HepG2 (cell line): ENCODE data around the gene ALDH3B2. TPM values are rescaled to one million over a fixed set of nuclear protein-coding genes. Genes with fewer than 3 reads are reported as not detected.

Experiments used
- AHDC1 ChIP-seq: sonication (generic); formaldehyde crosslinking; IDR thresholded peaks from 2 replicates; pipeline ENCODE4 v1.5.1; 2020; ENCODE audit warnings: mild to moderate bottlenecking, missing genetic modification reagents, borderline replicate concordance
- HMG20A ChIP-seq: IDR thresholded peaks from 2 replicates; pipeline ENCODE4 v1.6.1; 2016; ENCODE audit warnings: borderline replicate concordance
- HNRNPLL ChIP-seq: fragments of 200-400 bp; formaldehyde crosslinking; IDR thresholded peaks from 2 replicates; pipeline ENCODE4 v1.6.1; 2017; ENCODE audit warnings: mild to moderate bottlenecking, low read depth, low read length; ENCODE audit not compliant: poor library complexity, severe bottlenecking
- KLF16 ChIP-seq, 2 experiments: sonication (generic) in 1 of 2; formaldehyde crosslinking in 1 of 2; IDR thresholded peaks; 2 replicates each; pipeline versions ENCODE4 v1.6.1 to v1.8.0; 2016 to 2023; ENCODE audit warnings: missing genetic modification reagents in 2 of 2, missing compliant biosample characterization in 1 of 2
- PCBP2 ChIP-seq: fragments of 200-400 bp; formaldehyde crosslinking; optimal IDR thresholded peaks from 2 replicates; pipeline ENCODE3; 2018; ENCODE audit warnings: low read length, low read depth; ENCODE audit not compliant: poor library complexity, severe bottlenecking
- RBM22 ChIP-seq: fragments of 200-400 bp; formaldehyde crosslinking; optimal IDR thresholded peaks from 2 replicates; pipeline ENCODE3; 2017; ENCODE audit warnings: mild to moderate bottlenecking, low read length, moderate library complexity
- SNAPC4 ChIP-seq: sonication (generic); formaldehyde crosslinking; IDR thresholded peaks from 2 replicates; pipeline ENCODE4 v1.4.0; 2020; ENCODE audit warnings: mild to moderate bottlenecking, missing genetic modification reagents
- SOX6 ChIP-seq, 2 experiments: fragments of 450-650 bp in 1 of 2; sonication (generic) in 1 of 2; formaldehyde crosslinking in 1 of 2; IDR thresholded peaks; 2 replicates each; pipeline versions ENCODE4 v1.4.0 to v1.6.1; 2017 to 2020; ENCODE audit warnings: antibody characterized with exemption in 1 of 2, mild to moderate bottlenecking in 1 of 2, missing genetic modification reagents in 1 of 2
- SRSF1 ChIP-seq: fragments of 200-400 bp; formaldehyde crosslinking; optimal IDR thresholded peaks from 2 replicates; pipeline ENCODE3; 2017; ENCODE audit warnings: mild to moderate bottlenecking, low read depth, low read length, moderate library complexity
- TRIM24 ChIP-seq: sonication (generic); formaldehyde crosslinking; IDR thresholded peaks from 2 replicates; pipeline ENCODE4 v1.8.0; 2022; ENCODE audit warnings: mild to moderate bottlenecking, missing genetic modification reagents
- ZFP91 ChIP-seq: sonication (generic); formaldehyde crosslinking; IDR thresholded peaks from 2 replicates; pipeline ENCODE4 v1.9.0; 2022; ENCODE audit warnings: missing genetic modification reagents, mild to moderate bottlenecking, borderline replicate concordance
- ZNF260 ChIP-seq: sonication (generic); formaldehyde crosslinking; IDR thresholded peaks from 2 replicates; pipeline ENCODE4 v1.4.0; 2020; ENCODE audit warnings: missing genetic modification reagents, low read depth, mild to moderate bottlenecking, borderline replicate concordance
- ZNF577 ChIP-seq: sonication (generic); formaldehyde crosslinking; IDR thresholded peaks from 2 replicates; pipeline ENCODE4 v1.4.0; 2020; ENCODE audit warnings: mild to moderate bottlenecking, low read depth, missing genetic modification reagents, borderline replicate concordance
- ZNF747 ChIP-seq: sonication (generic); formaldehyde crosslinking; IDR thresholded peaks from 2 replicates; pipeline ENCODE4 v1.8.1; 2023; ENCODE audit warnings: missing genetic modification reagents, mild to moderate bottlenecking, borderline replicate concordance
- ZNF775 ChIP-seq: sonication (generic); formaldehyde crosslinking; IDR thresholded peaks from 2 replicates; pipeline ENCODE4 v1.4.0; 2020; ENCODE audit warnings: missing genetic modification reagents, mild to moderate bottlenecking, moderate library complexity, borderline replicate concordance
- polyA plus RNA-seq, 8 experiments: library from polyadenylated mRNA; depleted of rRNA in 3 of 8; stranded (reverse) in 7 of 8; unstranded in 1 of 8; fragments of >200 nt; fragmentation: Illumina TruSeq in 4 of 8; extraction: Trizol in 4 of 8; gene quantifications; 2 replicates each; pipeline versions ENCODE4 v1.2.1 to v1.2.3, GENCODE V29; 2011 to 2016; ENCODE audit warnings: low read depth in 4 of 8, missing spikeins in 1 of 8, mixed read lengths in 1 of 8; ENCODE audit not compliant: insufficient read depth in 1 of 8
- total RNA-seq, 5 experiments: library from RNA; depleted of rRNA; stranded (reverse); fragments of >200 nt; fragmentation: Illumina TruSeq; extraction: Trizol; gene quantifications; 2 replicates each; pipeline ENCODE4 v1.2.3, GENCODE V29; 2016; ENCODE audit warnings: low read depth in 1 of 5

The ALDH3B2 gene
- total and polyA plus RNA-seq, 2 of the 13 experiments (the other 11 are each of a cell fraction or from before 2014, with no cell fraction given), result not detected

GRCh38 chr11:67630228-67630942, 44.0 kb downstream of the ALDH3B2 start (continued):
- TF ChIP-seq SOX6 (IDR thresholded peaks at IDR 0.05), result no peak
- TF ChIP-seq SOX6 (CRISPR knock-in tag; IDR thresholded peaks at IDR 0.05), result peak; percentile 72
- TF ChIP-seq TRIM24 (CRISPR knock-in tag), result no peak
- peak; percentile 54; the same call in 1 of the 2 replicates for TF ChIP-seq ZNF747 (CRISPR knock-in tag)
- TF ChIP-seq PCBP2, result no peak
- TF ChIP-seq SRSF1, result peak; percentile 59
- TF ChIP-seq HNRNPLL, result no peak
- TF ChIP-seq KLF16 (CRISPR knock-in tag; IDR thresholded peaks at IDR 0.05), result peak in 1 of 2 experiments; percentile 94; a peak in 2 of 4 replicates
- peak; percentile 38 for TF ChIP-seq RBM22
- TF ChIP-seq ZNF577 (CRISPR knock-in tag), result no peak
- TF ChIP-seq SNAPC4 (CRISPR knock-in tag), result peak; percentile 58; the same call in 1 of the 2 replicates
- no peak for TF ChIP-seq ZNF775
- peak; percentile 16; the same call in 1 of the 2 replicates for TF ChIP-seq HMG20A (CRISPR knock-in tag)
- TF ChIP-seq ZFP91, result peak; percentile 79; the same call in 1 of the 2 replicates
- TF ChIP-seq ZNF260, result no peak
- 0 out of 2 replicates have a peak, but pooled peaks have one; percentile 50 for TF ChIP-seq AHDC1 (CRISPR knock-in tag)
